Smooth muscle cell (in vitro differentiated cells): ENCODE data around the gene CCDC81. TPM values are rescaled to one million over a fixed set of nuclear protein-coding genes. Genes with fewer than 3 reads are reported as not detected.

Source experiments
- DNase-seq: peaks from one replicate; lab custom pipeline; 2025; ENCODE audit not compliant: unreplicated experiment; lab: John Stamatoyannopoulos, UW
- H2AFZ ChIP-seq: fragments of 200-600 bp; sonication (generic); 2 replicates; pipeline ENCODE4 v1.6.0; 2016; ENCODE audit warnings: antibody characterized with exemption, low read depth, mild to moderate bottlenecking
- H3F3A ChIP-seq: fragments of 200-600 bp; sonication (generic); 2 replicates; pipeline ENCODE4 v1.6.0; 2017; ENCODE audit warnings: antibody characterized with exemption, low read depth
- H3K27ac ChIP-seq: fragments of 200-600 bp; sonication (generic); 2 replicates; pipeline ENCODE4 v1.5.1; 2016; ENCODE audit warnings: low read depth, mild to moderate bottlenecking
- H3K27me3 ChIP-seq: fragments of 200-600 bp; sonication (generic); 2 replicates; pipeline ENCODE4 v1.6.1; 2016; ENCODE audit warnings: low read depth, mild to moderate bottlenecking
- H3K36me3 ChIP-seq: fragments of 200-600 bp; sonication (generic); 2 replicates; pipeline ENCODE4 v1.5.1; 2016; ENCODE audit warnings: low read depth
- H3K4me1 ChIP-seq: fragments of 200-600 bp; sonication (generic); 2 replicates; pipeline ENCODE4 v1.5.1; 2016; ENCODE audit warnings: low read depth
- H3K4me2 ChIP-seq: fragments of 200-600 bp; sonication (generic); 2 replicates; pipeline ENCODE4 v1.6.0; 2016; ENCODE audit warnings: mild to moderate bottlenecking
- H3K4me3 ChIP-seq: fragments of 200-600 bp; sonication (generic); 2 replicates; pipeline ENCODE4 v1.5.1; 2016; ENCODE audit warnings: mild to moderate bottlenecking
- H3K79me2 ChIP-seq: fragments of 200-600 bp; sonication (generic); 2 replicates; pipeline ENCODE4 v1.6.0; 2016; ENCODE audit warnings: low read depth, mild to moderate bottlenecking
- H3K9ac ChIP-seq: fragments of 200-600 bp; sonication (generic); 2 replicates; pipeline ENCODE4 v1.6.0; 2016; ENCODE audit warnings: low read depth
- H3K9me3 ChIP-seq: fragments of 200-600 bp; sonication (generic); replicated peaks from 2 replicates; pipeline ENCODE4 v1.5.1; 2016; ENCODE audit warnings: low read depth
- H4K20me1 ChIP-seq: fragments of 200-600 bp; sonication (generic); 2 replicates; pipeline ENCODE4 v1.6.0; 2016; ENCODE audit warnings: low read depth
- CTCF ChIP-seq: fragments of 200-600 bp; sonication (generic); IDR thresholded peaks from 2 replicates; pipeline ENCODE4 v1.5.1; 2017; ENCODE audit warnings: borderline replicate concordance, mild to moderate bottlenecking, antibody characterized with exemption; ENCODE audit not compliant: insufficient read depth, poor library complexity, severe bottlenecking
- WGBS: methylation state at CpG from one replicate; pipeline ENCODE4 v1.1.7; 2016; ENCODE audit warnings: low lambda C conversion rate; 5-methylcytosine and 5-hydroxymethylcytosine counted together
- polyA plus RNA-seq: library from polyadenylated mRNA; unstranded; fragments of >200 nt; fragmentation: Nextera tagmentation; extraction: Ambion mirVana; gene quantifications from 2 replicates; pipeline ENCODE4 v1.2.1, GENCODE V29; 2016
- total RNA-seq: library from RNA; depleted of rRNA; stranded (reverse); fragments of >200 nt; gene quantifications from 2 replicates; pipeline ENCODE4 v1.2.3, GENCODE V29; 2014

CCDC81 gene
- total and polyA plus RNA-seq, 2 experiments from 2014 or later, result 4.8 to 9.8 TPM

- H3K36me3 ChIP-seq, result no peaks in the 10 kb centered on the region
- H3K27ac ChIP-seq, result no peak overlapping the region
- no peak overlapping the region for H3K4me2 ChIP-seq
- peaks cover 11% of the 10 kb centered on the region for H3K4me1 ChIP-seq
- TF ChIP-seq CTCF, result no peak
- no peak overlapping the region for H3K4me3 ChIP-seq
- H3K27me3 ChIP-seq, result no peaks in the 10 kb centered on the region
- no peaks in the 10 kb centered on the region for H3K9me3 ChIP-seq
- no peaks in the 10 kb centered on the region for H3F3A ChIP-seq
- no peak overlapping the region for H2AFZ ChIP-seq
- H3K79me2 ChIP-seq, result no peaks in the 10 kb centered on the region
- no peaks in the 10 kb centered on the region for H4K20me1 ChIP-seq
- no peak for DNase-seq
- WGBS, result 77% methylated on average over 1 of the region's 1 CpG
- no peak overlapping the region for H3K9ac ChIP-seq
Observed at GRCh38 chr11:86459002-86459385, 84.3 kb downstream of the CCDC81 start.

- Histone ChIP-seq H3K9me3 (no peaks in the 10 kb centered on the region), H3K4me2 (no peak overlapping the region), H3K27ac (peak overlapping the region; percentile 8), H3K4me3 (no peak overlapping the region), H4K20me1 (no peaks in the 10 kb centered on the region), H3K9ac (no peak overlapping the region), H3F3A (no peaks in the 10 kb centered on the region), H3K79me2 (no peaks in the 10 kb centered on the region), H3K36me3 (no peaks in the 10 kb centered on the region), H3K27me3 (no peaks in the 10 kb centered on the region), H2AFZ (no peak overlapping the region), H3K4me1 (peaks cover 11% of the 10 kb centered on the region)
- TF ChIP-seq CTCF, result no peak
- WGBS, result 70% methylated on average over 3 of the region's 3 CpGs
- no peak for DNase-seq
Observed at GRCh38 chr11:86459682-86460460, 85.2 kb downstream of the CCDC81 start.

- Histone ChIP-seq H3K4me2 (no peak overlapping the region), H3K27me3 (no peaks in the 10 kb centered on the region), H3K36me3 (no peaks in the 10 kb centered on the region), H2AFZ (no peak overlapping the region), H3K4me3 (no peak overlapping the region), H3F3A (no peaks in the 10 kb centered on the region), H3K9ac (no peak overlapping the region), H3K79me2 (no peaks in the 10 kb centered on the region), H3K4me1 (peaks cover 11% of the 10 kb centered on the region), H4K20me1 (no peaks in the 10 kb centered on the region), H3K27ac (peak overlapping the region; percentile 8), H3K9me3 (no peaks in the 10 kb centered on the region)
- no peak for TF ChIP-seq CTCF
- no peak for DNase-seq
- 64% methylated on average over 9 of the region's 9 CpGs for WGBS
Observed at GRCh38 chr11:86460461-86461385, 86.0 kb downstream of the CCDC81 start.
